Measurements from ENCODE around the gene AGPAT1. TPM values are rescaled to one million over a fixed set of nuclear protein-coding genes. Genes with fewer than 3 reads are reported as not detected.

AGPAT1 gene
- total RNA-seq: 10 to 100 TPM; 30.4 to 30.5 TPM

GRCh38 chr6:32175711-32176475 lies at the start of gene AGPAT1:
Gene AGPAT1 (minus strand): TSS chr6:32176084. CDS start chr6:32171496, 4,588 bp downstream.
- H3K27ac Mint-ChIP-seq: peak within 1 kb of the TSS; percentile 98
- peak; percentile 98 for DNase-seq
- intact Hi-C loops (cut with DNase I, micrococcal nuclease): loop anchor here (1.0 to 5.0 kb wide), 10 partner anchors 21 to 1619 kb away; partner anchors contain the start of genes HSD17B8 (in 2 of the 2), PSMB8 (in 2 of the 2), RXRB (in 2 of the 2) and SLC39A7 (in 2 of the 2)
- H3K4me3 Mint-ChIP-seq: peak within 1 kb of the TSS; percentile 92
- H3K36me3 Mint-ChIP-seq (ENCODE audit: low read depth): peaks cover 22% of the 10 kb centered on the region
- H3K27me3 Mint-ChIP-seq: no peaks in the 10 kb centered on the region
- CTCF ChIA-PET: interaction anchor here (1.3 kb wide), 1 partner anchor 20 kb away, joined by 4 read pairs; no protein-coding TSS in a partner anchor
- POLR2A ChIA-PET: interaction anchor here (0.7 kb wide), 1 partner anchor 20 kb away, joined by 5 read pairs; no protein-coding TSS in a partner anchor
- peak; percentile 53 for ATAC-seq
- H3K9me3 Mint-ChIP-seq (ENCODE audit: low read depth): no peaks in the 10 kb centered on the region
- H3K4me1 Mint-ChIP-seq: peaks cover 62% of the 10 kb centered on the region

- no peaks in the 10 kb centered on the region for H3K27me3 Mint-ChIP-seq
- H3K27ac Mint-ChIP-seq: no peak overlapping the region
- H3K4me3 Mint-ChIP-seq: no peak overlapping the region
- H3K36me3 Mint-ChIP-seq (ENCODE audit: low read depth): no peaks in the 10 kb centered on the region
- ChIA-PET CTCF (interaction anchor here (0.6 kb wide), 1 partner anchor 363 kb away, joined by 4 read pairs; no protein-coding TSS in a partner anchor), POLR2A (no interaction called here)
- ATAC-seq: no peak
- intact Hi-C loops (cut with DNase I, micrococcal nuclease): no loop called here
- no peak for DNase-seq
- no peaks in the 10 kb centered on the region for H3K9me3 Mint-ChIP-seq (ENCODE audit: low read depth)
- peaks cover 13% of the 10 kb centered on the region for H3K4me1 Mint-ChIP-seq
These were observed 48.8 kb upstream of the AGPAT1 start for GRCh38 chr6:32224696-32225095.

DNA sequence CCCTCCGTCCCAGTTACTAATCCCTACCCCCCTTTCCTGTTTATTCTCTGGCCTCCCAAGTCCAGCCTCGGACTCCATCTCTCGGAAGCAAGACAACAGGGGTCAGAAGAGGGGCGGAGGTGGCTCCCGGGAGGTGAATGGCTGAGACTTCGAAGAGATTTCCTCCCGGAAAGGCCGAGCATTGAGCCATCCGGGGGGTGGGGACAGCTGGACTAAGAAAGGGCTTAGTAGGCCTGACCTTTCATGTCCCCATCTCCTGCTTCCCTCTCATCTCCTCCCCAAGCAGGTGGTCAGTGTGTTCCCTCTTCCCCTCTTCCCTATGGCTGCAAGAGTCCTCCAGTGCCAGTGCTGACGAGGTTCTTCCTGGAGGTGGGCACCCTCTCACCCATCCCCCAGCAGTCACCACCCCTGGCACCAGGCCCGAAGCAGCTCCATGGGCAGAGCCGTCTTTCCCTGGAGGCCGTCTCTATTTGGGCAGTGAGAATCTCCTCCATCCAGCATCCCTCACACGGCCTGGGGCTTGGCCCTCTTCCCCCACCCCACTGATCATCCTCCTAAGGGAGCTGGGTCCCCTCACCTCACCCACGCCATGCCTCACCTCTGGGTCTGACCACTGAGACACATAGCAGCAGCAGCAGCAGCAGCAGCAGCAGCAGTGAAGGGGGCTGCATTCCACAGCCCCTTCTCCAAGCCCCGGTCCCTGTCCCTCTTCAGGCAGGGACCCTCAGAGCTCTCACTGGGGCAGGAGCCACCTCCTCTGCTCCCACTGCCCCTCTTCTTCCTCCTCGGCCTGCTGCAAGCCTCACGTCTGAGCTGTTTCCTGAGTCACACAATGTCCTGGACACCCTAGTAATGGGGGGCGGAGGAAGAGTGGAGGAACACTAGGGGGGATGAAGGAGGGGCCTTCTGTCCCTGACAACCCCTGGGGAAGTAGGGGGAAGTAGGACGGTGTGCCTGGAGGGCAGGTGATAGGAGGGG lies 47.7 kb upstream of the AGPAT1 start, which contains the start of gene NOTCH4:
Gene NOTCH4 (minus strand): TSS at position 810 of the 978 bp plus-strand sequence. CDS start 139 bp downstream, at position 671.
- H3K9me3 Mint-ChIP-seq (ENCODE audit: low read depth): no peaks in the 10 kb centered on the region
- H3K27ac Mint-ChIP-seq: peak within 1 kb of the TSS; percentile 24
- ATAC-seq (no peak), DNase-seq (no peak)
- CTCF ChIA-PET: interaction anchor here (1.1 kb wide), 1 partner anchor 21 kb away, joined by 3 read pairs; no protein-coding TSS in a partner anchor
- POLR2A ChIA-PET: no interaction called here
- no peaks in the 10 kb centered on the region for H3K36me3 Mint-ChIP-seq (ENCODE audit: low read depth)
- H3K27me3 Mint-ChIP-seq: no peaks in the 10 kb centered on the region
- peaks cover 13% of the 10 kb centered on the region for H3K4me1 Mint-ChIP-seq
- intact Hi-C loops (cut with DNase I, micrococcal nuclease): no loop called here
- no peak within 1 kb of the TSS for H3K4me3 Mint-ChIP-seq

- H3K36me3 Mint-ChIP-seq (ENCODE audit: low read depth): no peaks in the 10 kb centered on the region
- intact Hi-C loops (cut with DNase I, micrococcal nuclease): no loop called here
- CTCF ChIA-PET: interaction anchor here (0.5 to 1.1 kb wide), 3 partner anchors 22 to 417 kb away, joined by 3 read pairs; no protein-coding TSS in a partner anchor
These were observed 46.7 kb upstream of the AGPAT1 start for GRCh38 chr6:32222333-32223230.

DNA sequence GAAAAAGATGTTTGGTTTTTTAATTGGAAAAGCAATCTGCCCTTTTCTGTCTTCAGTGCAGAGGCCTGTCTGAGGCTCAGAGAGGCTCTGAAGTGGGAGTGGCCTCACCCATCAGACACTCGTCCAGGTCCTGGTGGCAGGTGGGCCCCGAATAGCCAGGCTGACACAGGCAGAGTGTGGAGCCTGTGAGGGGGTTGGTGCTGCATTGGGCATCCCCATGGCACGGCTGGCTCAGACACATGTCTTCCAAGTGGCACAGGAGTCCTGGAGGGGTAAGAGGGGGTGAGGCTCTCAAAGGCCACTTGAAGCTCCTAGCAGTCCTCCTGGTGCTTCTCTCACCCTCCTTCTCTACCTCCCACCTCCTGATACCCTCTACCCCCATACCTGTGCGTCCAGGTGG lies 44.1 kb upstream of the AGPAT1 start:
- POLR2A ChIA-PET: no interaction called here
- CTCF ChIA-PET: no interaction called here
- H3K36me3 Mint-ChIP-seq (ENCODE audit: low read depth): no peaks in the 10 kb centered on the region
- H3K27ac Mint-ChIP-seq: no peak overlapping the region
- H3K9me3 Mint-ChIP-seq (ENCODE audit: low read depth): no peaks in the 10 kb centered on the region
- peaks cover 13% of the 10 kb centered on the region for H3K4me1 Mint-ChIP-seq
- H3K27me3 Mint-ChIP-seq: no peaks in the 10 kb centered on the region
- intact Hi-C loops (cut with DNase I, micrococcal nuclease): no loop called here
- ATAC-seq (no peak), DNase-seq (no peak)
- H3K4me3 Mint-ChIP-seq: no peak overlapping the region

More at GRCh38 chr6:32222333-32223230, 46.7 kb upstream of the AGPAT1 start:
- ATAC-seq (no peak), DNase-seq (no peak)
- Mint-ChIP-seq H3K4me3 (no peak overlapping the region), H3K4me1 (peaks cover 13% of the 10 kb centered on the region), H3K27me3 (no peaks in the 10 kb centered on the region), H3K27ac (no peak overlapping the region), H3K9me3 (ENCODE audit: low read depth) (no peaks in the 10 kb centered on the region)
- POLR2A ChIA-PET: no interaction called here

GRCh38 chr6:32218167-32218566 lies 42.3 kb upstream of the AGPAT1 start:
- CTCF ChIA-PET: interaction anchor here (0.9 kb wide), 1 partner anchor 13 kb away, joined by 3 read pairs; no protein-coding TSS in a partner anchor
- no peaks in the 10 kb centered on the region for H3K27me3 Mint-ChIP-seq
- H3K4me1 Mint-ChIP-seq: peaks cover 9% of the 10 kb centered on the region

GRCh38 chr6:32216998-32217397 lies 41.1 kb upstream of the AGPAT1 start:
- no peak for ATAC-seq
- Mint-ChIP-seq H3K4me3 (no peak overlapping the region), H3K9me3 (ENCODE audit: low read depth) (no peaks in the 10 kb centered on the region), H3K27ac (no peak overlapping the region), H3K27me3 (no peaks in the 10 kb centered on the region), H3K36me3 (ENCODE audit: low read depth) (no peaks in the 10 kb centered on the region), H3K4me1 (no peaks in the 10 kb centered on the region)
- ChIA-PET POLR2A (no interaction called here), CTCF (interaction anchor here (0.6 to 0.9 kb wide), 2 partner anchors 11 to 909 kb away, joined by 3 read pairs; no protein-coding TSS in a partner anchor)
- intact Hi-C loops (cut with DNase I, micrococcal nuclease): no loop called here
- DNase-seq: no peak

More at GRCh38 chr6:32218167-32218566, 42.3 kb upstream of the AGPAT1 start:
- intact Hi-C loops (cut with DNase I, micrococcal nuclease): no loop called here
- no peak for ATAC-seq
- no peaks in the 10 kb centered on the region for H3K9me3 Mint-ChIP-seq (ENCODE audit: low read depth)
- no peaks in the 10 kb centered on the region for H3K36me3 Mint-ChIP-seq (ENCODE audit: low read depth)
- no peak overlapping the region for H3K27ac Mint-ChIP-seq
- no peak for DNase-seq
- POLR2A ChIA-PET: no interaction called here
- H3K4me3 Mint-ChIP-seq: no peak overlapping the region

DNA sequence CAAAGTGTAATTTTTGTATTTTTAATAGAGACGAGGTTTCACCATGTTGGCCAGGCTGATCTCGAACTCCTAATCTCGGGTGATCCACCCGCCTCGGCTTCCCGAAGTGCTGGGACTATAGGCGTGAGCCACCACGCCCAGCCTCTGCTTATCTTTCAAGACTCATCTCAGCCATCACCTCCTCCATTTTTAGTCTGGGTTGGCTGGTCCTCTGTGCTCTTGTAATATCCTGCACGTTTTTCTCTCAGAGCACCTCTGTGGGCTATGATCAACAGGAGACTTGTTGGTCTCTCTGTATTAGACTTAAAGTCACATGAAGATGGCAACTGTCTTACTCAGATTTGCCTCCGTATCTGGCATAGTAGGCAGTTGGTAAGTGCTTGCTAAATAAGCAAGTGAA lies 40.4 kb upstream of the AGPAT1 start:
- H3K36me3 Mint-ChIP-seq (ENCODE audit: low read depth): no peaks in the 10 kb centered on the region
- H3K4me3 Mint-ChIP-seq: no peak overlapping the region
- H3K27me3 Mint-ChIP-seq: no peaks in the 10 kb centered on the region
- no peak for DNase-seq
- H3K4me1 Mint-ChIP-seq: no peaks in the 10 kb centered on the region
- no peaks in the 10 kb centered on the region for H3K9me3 Mint-ChIP-seq (ENCODE audit: low read depth)
- H3K27ac Mint-ChIP-seq: no peak overlapping the region
- ATAC-seq: no peak
- ChIA-PET CTCF (no interaction called here), POLR2A (no interaction called here)
- intact Hi-C loops (cut with DNase I, micrococcal nuclease): no loop called here

DNA sequence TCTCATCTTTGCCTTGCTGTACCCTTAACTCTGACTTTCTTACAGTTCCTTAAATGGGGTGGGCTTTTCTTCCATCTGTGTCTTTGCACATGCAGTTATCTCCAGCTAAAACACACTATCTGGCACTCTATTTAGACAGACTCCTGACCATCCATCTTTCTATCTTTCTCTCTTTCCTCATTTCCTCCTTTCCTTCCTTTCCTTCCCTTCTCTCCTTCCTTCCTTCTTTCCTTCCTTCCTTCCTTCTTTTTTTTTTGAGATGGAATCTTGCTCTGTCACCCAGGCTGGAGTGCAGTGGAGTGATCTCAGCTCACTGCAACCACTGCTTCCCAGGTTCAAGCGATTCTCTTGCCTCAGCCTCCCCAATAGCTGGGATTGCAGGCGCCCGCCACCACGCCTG lies 39.7 kb upstream of the AGPAT1 start:
- DNase-seq (no peak), ATAC-seq (no peak)
- Mint-ChIP-seq H3K4me1 (no peaks in the 10 kb centered on the region), H3K27me3 (no peaks in the 10 kb centered on the region), H3K9me3 (ENCODE audit: low read depth) (no peaks in the 10 kb centered on the region), H3K36me3 (ENCODE audit: low read depth) (no peaks in the 10 kb centered on the region), H3K4me3 (no peak overlapping the region), H3K27ac (no peak overlapping the region)
- ChIA-PET POLR2A (no interaction called here), CTCF (no interaction called here)
- intact Hi-C loops (cut with DNase I, micrococcal nuclease): no loop called here

DNA sequence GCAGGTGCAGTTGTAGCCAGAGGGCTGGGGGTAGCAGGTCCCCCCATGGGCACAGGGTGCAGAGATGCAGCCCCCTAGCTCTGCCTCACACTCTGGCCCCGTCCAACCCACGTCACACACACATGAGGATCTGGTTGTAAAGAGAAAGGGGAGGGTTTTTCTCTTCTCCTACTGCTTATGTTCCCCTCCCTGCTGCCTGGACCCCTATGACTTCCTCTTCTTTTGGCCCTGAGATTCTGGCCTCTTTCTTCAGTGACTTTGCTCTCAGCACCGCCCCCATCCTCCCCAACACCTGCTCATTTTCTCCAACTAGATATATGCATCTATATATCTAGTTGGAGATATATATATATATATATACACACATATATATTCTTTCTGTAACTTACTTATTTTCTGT lies 38.2 kb upstream of the AGPAT1 start:
- ATAC-seq (no peak), DNase-seq (no peak)
- Mint-ChIP-seq H3K4me1 (no peaks in the 10 kb centered on the region), H3K36me3 (ENCODE audit: low read depth) (no peaks in the 10 kb centered on the region), H3K27ac (no peak overlapping the region), H3K27me3 (no peaks in the 10 kb centered on the region), H3K4me3 (no peak overlapping the region), H3K9me3 (ENCODE audit: low read depth) (no peaks in the 10 kb centered on the region)
- ChIA-PET POLR2A (no interaction called here), CTCF (no interaction called here)
- intact Hi-C loops (cut with DNase I, micrococcal nuclease): no loop called here

DNA sequence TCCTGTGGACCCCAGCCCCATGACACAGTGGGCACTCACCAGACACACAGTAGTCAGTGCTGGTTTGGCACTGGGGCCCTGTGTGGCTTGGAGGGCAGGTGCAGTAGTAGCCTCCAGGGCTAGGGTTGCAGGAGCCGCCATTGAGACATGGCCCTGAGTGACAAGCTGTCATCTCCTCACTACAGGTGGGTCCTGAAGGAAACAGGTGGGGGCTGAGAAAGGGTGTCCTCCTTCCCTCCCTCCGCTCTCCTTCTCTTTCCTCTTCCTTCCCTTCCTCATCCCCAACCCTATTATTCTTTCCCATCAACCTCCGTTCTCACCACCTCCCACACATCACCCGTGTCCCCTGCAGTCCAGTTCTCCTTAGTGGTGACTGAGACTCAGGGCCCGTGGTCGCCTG lies 37.8 kb upstream of the AGPAT1 start:
- POLR2A ChIA-PET: no interaction called here
- intact Hi-C loops (cut with DNase I, micrococcal nuclease): no loop called here
- CTCF ChIA-PET: no interaction called here
- ATAC-seq: no peak
- H3K4me3 Mint-ChIP-seq: no peak overlapping the region
- no peaks in the 10 kb centered on the region for H3K36me3 Mint-ChIP-seq (ENCODE audit: low read depth)
- H3K27ac Mint-ChIP-seq: no peak overlapping the region
- H3K27me3 Mint-ChIP-seq: no peaks in the 10 kb centered on the region
- H3K9me3 Mint-ChIP-seq (ENCODE audit: low read depth): no peaks in the 10 kb centered on the region
- H3K4me1 Mint-ChIP-seq: no peaks in the 10 kb centered on the region
- no peak for DNase-seq
